K562 (cell line): ENCODE results near the gene EYA3. TPM values are rescaled to one million over a fixed set of nuclear protein-coding genes. Genes with fewer than 3 reads are reported as not detected.

Source experiments
- BMI1 ChIP-seq: fragments of 150-350 bp; IDR thresholded peaks from 2 replicates; pipeline ENCODE4 v1.6.1; 2014; ENCODE audit warnings: low read length
- NR1H2 ChIP-seq: sonication (generic); formaldehyde crosslinking; IDR thresholded peaks from 2 replicates; pipeline ENCODE4 v1.4.0; 2020; ENCODE audit warnings: mild to moderate bottlenecking, missing genetic modification reagents
- RAD21 ChIP-seq, 2 experiments: fragments of 250-450 bp in 1 of 2; fragments of 450-650 bp in 1 of 2; sonication (Bioruptor Pico) in 1 of 2; formaldehyde crosslinking in 1 of 2; IDR thresholded peaks in 1 of 2; conservative IDR thresholded peaks in 1 of 2; 2 replicates each; pipeline versions ENCODE4 v1.4.0 to v1.8.0; 2020 to 2022; ENCODE audit warnings: mild to moderate bottlenecking in 2 of 2, moderate library complexity in 1 of 2
- RNF219 ChIP-seq: fragments of 250-450 bp; sonication (Bioruptor Pico); IDR thresholded peaks from 2 replicates; pipeline ENCODE4 v1.5.0; 2022; ENCODE audit warnings: mild to moderate bottlenecking
- SFPQ ChIP-seq: fragments of 200-400 bp; formaldehyde crosslinking; IDR thresholded peaks from 2 replicates; pipeline ENCODE4 v1.6.1; 2017; ENCODE audit warnings: mild to moderate bottlenecking, low read depth, low read length, moderate library complexity
- SOX6 ChIP-seq: fragments of 450-650 bp; IDR thresholded peaks from 2 replicates; pipeline ENCODE4 v1.6.1; 2014; ENCODE audit warnings: mild to moderate bottlenecking
- STAT6 ChIP-seq: sonication (generic); formaldehyde crosslinking; IDR thresholded peaks from 2 replicates; pipeline ENCODE4 v1.8.1; 2023; ENCODE audit warnings: mild to moderate bottlenecking, missing genetic modification reagents
- TEAD4 ChIP-seq, 2 experiments: sonication (generic) in 1 of 2; formaldehyde crosslinking in 1 of 2; IDR thresholded peaks; 2 replicates each; pipeline versions ENCODE4 v1.6.1 to v1.8.0; 2012 to 2022; ENCODE audit warnings: borderline replicate concordance in 1 of 2, inconsistent platforms in 1 of 2, low read length in 1 of 2, mild to moderate bottlenecking in 1 of 2, missing genetic modification reagents in 1 of 2
- THAP12 ChIP-seq: fragments of 250-450 bp; sonication (Bioruptor Pico); IDR thresholded peaks from 2 replicates; pipeline ENCODE4 v1.9.0; 2021; ENCODE audit warnings: mild to moderate bottlenecking, inconsistent platforms
- THRB ChIP-seq: fragments of 450-650 bp; formaldehyde crosslinking; conservative IDR thresholded peaks from 2 replicates; pipeline ENCODE4 v1.4.0; 2022; ENCODE audit warnings: mild to moderate bottlenecking, missing genetic modification characterization
- ZNF280B ChIP-seq: fragments of 250-450 bp; sonication (Bioruptor Pico); IDR thresholded peaks from 2 replicates; pipeline ENCODE4 v1.5.1; 2021; ENCODE audit warnings: mild to moderate bottlenecking
- polyA plus RNA-seq, 8 experiments: library from polyadenylated mRNA; depleted of rRNA in 4 of 8; stranded (reverse) in 5 of 8; unstranded in 3 of 8; fragments of >200 nt; fragmentation: Nextera tagmentation in 2 of 8; fragmentation: Illumina TruSeq in 1 of 8; extraction: Ambion mirVana in 2 of 8; extraction: Trizol in 1 of 8; gene quantifications; 2 replicates each; pipeline versions ENCODE4 v1.2.1 to v1.2.3, GENCODE V29; 2011 to 2014; ENCODE audit warnings: inconsistent platforms in 1 of 8, missing spikeins in 1 of 8
- total RNA-seq, 7 experiments: library from RNA; depleted of rRNA in 6 of 7; stranded (reverse); fragments of >200 nt in 6 of 7; fragmentation: Illumina TruSeq in 2 of 7; extraction: Trizol in 2 of 7; gene quantifications; 2 replicates each; pipeline versions ENCODE4 v1.2.1 to v1.2.3, GENCODE V29; 2011 to 2021; ENCODE audit warnings: low replicate concordance in 1 of 7

Gene EYA3
- total and polyA plus RNA-seq, 9 of the 15 experiments (the other 6 are each of a cell fraction or from before 2014, with no cell fraction given): 21.7 to 64.0 (median 43.6) TPM

GRCh38 chr1:28091043-28091781 lies 2.8 kb upstream of the EYA3 start (continued):
- TF ChIP-seq STAT6 (CRISPR knock-in tag) (no peak), ZNF280B (no peak), NR1H2 (CRISPR knock-in tag) (no peak), THRB (peak; percentile 75), RNF219 (CRISPR knock-in tag) (no peak), SFPQ (no peak), SOX6 (no peak; the same call in 1 of the 2 replicates), TEAD4 (IDR thresholded peaks at IDR 0.05; ENCODE audit: low read length) (peak; percentile 41; the same call in 1 of the 2 replicates), TEAD4 (CRISPR knock-in tag; IDR thresholded peaks at IDR 0.05; ENCODE audit: borderline replicate concordance) (no peak), BMI1 (no peak), THAP12 (CRISPR knock-in tag) (no peak), RAD21 (CRISPR knock-in tag; conservative IDR thresholded peaks at IDR 0.05 in 1 of 2, IDR thresholded peaks at IDR 0.05 in 1 of 2) (peak; percentile 97 to 98)
